Stimulated activated CD4-positive, alpha-beta T cell treated with anti-CD3 and anti-CD28 coated beads, Interleukin-15, amount 100 ng/mL, for 24 hours (primary cell): Measurements from ENCODE around the gene CLEC18C.
"Not testable (repeated sequence)": the region's sequence is repeated elsewhere in the genome, so short reads cannot be mapped to it uniquely, and the experiment has no call there.

Experiments used
- DNase-seq: peaks from one replicate; pipeline ENCODE4 v3.0.0-alpha.2; 2020

The CLEC18C gene

DNA sequence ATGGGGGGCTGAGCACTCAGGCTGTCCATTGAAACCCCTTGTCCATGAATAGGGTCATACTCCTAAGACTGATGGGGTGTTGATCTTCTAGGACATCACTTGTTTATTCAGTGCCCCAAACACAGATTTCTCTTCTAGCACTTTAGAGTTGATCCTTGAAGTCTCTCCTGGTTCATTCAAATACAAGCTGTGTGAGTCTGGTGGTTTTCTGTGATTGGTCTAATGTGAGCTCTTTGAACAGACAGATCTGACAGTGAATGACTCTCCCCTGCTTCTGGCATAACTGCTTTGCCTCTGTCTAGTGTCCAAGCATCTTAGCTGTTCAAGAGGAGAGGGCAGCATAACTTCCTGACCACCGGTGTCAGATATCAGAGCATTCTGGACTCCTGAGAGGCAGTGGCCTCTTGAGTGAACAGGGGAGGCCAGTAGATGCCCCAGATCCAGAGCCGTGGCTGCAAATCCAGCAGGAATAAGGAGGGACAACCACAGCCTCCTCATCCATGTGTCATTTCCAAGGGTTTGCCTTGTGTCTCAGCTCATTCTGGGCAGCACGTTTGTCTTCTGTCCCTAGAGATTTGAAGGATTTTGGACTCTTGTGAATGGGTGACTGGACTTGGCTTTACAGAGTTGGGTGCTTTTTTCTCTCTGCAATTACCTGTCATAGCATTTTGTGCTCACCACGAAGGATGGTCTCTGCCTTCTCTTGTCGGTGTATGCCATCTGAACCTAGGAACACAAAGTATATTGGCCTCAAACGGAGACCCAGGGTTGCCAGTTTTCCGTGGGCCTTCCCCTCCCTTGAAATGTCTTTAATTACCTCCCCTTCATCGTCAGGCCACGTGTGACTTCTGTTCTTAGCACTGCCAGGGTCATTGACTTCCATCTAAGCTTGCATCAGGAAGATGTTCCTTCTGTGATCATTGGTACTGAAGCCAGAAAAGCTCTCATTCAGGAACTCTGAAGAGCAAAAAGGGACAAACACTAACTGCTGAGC, 13.9 kb upstream of the CLEC18C start:
- DNase-seq, result no peak

GRCh38 chr16:70160388-70160787, 13.2 kb upstream of the CLEC18C start:
- no peak for DNase-seq

- no peak for DNase-seq
Observed at GRCh38 chr16:70160821-70161220, 12.8 kb upstream of the CLEC18C start.

DNA sequence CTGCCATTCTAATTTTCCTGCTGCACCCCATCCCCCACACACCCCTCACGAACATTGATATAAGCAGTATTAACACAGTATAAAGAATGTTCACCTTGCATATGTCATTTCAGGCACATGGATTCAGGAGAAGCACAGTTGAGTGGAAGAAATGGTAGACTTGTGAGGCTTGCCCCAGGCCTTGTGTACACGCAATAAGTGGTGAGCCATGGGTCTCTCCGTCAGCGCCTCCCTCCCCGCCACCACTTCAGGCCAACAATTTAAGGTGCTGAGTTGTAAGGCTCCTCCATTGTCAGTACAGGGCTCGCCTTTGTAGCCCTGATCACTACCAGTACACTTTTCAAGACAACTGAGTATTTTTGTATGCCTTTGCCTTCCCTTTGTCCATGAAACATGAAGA, 12.2 kb upstream of the CLEC18C start:
- DNase-seq, result no peak

- no peak for DNase-seq
Observed at GRCh38 chr16:70162041-70162451, 11.5 kb upstream of the CLEC18C start.

DNA sequence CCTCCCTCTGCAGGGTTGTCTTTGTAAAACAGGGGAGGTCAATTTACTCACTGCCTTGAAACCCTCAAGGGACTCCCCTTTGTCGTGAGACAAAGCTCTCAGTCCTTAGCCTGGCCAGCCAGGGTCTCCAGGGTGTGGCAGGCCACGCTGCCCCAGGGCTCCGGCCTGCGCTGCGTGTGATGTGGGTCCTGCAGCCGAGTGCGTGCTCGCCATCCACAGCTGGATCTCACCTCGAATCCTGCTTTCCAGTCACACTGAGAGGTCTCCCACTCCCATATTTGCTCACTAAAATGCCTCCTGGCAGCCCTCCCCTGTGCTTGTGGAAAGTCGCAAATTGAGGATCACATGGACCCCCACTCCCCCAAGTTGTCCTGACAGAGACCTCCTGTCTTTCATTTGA, 10.0 kb upstream of the CLEC18C start:
- DNase-seq, result no peak

GRCh38 chr16:70166688-70167087, 6.9 kb upstream of the CLEC18C start:
- not testable (repeated sequence) for DNase-seq

GRCh38 chr16:70173916-70174315, 329 bp downstream of the CLEC18C start:
- not testable (repeated sequence) for DNase-seq

GRCh38 chr16:70174387-70174932, 873 bp downstream of the CLEC18C start:
- not testable (repeated sequence) for DNase-seq

GRCh38 chr16:70187858-70188607, 14.4 kb downstream of the CLEC18C start:
- DNase-seq, result not testable (repeated sequence)

- not testable (repeated sequence) for DNase-seq
Observed at GRCh38 chr16:70188608-70188915, 15.0 kb downstream of the CLEC18C start.

- not testable (repeated sequence) for DNase-seq
Observed at GRCh38 chr16:70190574-70190973, 17.0 kb downstream of the CLEC18C start.

DNA sequence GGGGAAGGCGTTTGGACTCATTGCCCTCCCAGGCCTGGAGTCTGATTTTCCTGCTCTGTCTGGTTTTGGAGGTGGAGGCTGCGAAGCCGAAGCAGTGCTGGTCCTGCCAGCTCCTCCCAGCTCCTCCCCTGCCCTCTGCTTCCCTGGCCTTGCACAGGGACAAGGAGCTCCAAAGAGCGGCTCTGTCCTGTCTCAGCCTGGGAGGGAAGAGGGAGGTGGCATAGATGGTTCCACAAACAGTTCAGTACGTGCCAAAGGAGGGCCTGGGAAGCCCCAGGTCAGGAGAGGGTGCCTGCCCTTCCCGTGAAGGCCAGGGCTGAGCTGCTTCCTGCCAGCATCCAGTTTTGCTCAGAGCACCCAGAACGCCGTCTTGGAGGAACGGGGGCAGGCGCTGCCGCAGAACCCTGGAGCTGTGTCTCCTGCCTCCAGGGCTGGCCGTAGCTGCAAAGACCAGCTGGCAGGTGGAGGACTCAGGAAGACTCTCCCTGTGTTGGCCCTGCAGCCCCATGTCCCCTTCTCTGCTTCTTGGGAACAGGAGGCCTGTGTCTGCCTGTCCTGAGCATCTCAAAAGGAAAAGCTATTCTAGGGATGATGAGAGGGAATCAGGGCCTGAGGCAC, 23.2 kb downstream of the CLEC18C start:
- not testable (repeated sequence) for DNase-seq

- DNase-seq, result not testable (repeated sequence)
Observed at GRCh38 chr16:70197611-70198010, 24.0 kb downstream of the CLEC18C start.

GRCh38 chr16:70198230-70198629, 24.6 kb downstream of the CLEC18C start:
- not testable (repeated sequence) for DNase-seq

- DNase-seq, result not testable (repeated sequence)
Observed at GRCh38 chr16:70198666-70199065, 25.1 kb downstream of the CLEC18C start.

DNA sequence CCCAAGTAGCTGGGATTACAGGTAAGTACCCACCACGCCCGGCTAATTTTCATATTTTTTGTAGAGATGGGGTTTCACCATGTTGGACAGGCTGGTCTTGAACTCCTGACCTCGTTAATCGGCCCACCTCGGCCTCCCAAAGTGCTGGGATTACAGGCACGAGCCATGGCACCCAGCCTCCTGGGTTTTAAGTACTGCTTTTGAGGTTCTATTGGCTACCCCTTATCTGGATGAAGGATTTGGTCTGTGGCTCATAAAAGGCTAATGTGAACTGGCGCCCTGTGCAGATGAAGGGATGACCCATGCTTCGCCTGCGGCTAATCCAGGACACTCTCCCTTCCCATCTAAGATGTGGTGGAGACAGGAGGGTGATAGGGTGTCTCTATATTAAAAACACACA, 25.6 kb downstream of the CLEC18C start:
- not testable (repeated sequence) for DNase-seq

DNA sequence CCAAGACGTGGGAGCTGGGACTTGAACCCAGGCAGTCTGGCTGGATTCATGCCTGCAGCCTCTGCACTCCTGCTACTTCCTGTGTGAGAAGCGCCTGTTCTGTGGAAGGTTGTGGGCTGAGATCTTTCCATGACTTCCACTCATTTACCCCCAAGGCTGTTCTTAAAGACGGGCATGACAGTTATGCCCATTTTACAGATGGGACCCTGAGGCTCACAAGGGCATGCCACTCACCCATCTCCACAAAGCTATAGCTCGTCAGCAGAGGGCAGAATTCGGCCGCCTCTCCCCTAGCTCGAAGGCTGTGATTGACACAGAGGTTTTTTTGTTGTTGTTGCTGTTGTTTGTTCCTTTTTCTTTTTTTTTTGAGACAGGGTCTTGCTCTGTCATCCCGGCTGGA, 26.5 kb downstream of the CLEC18C start:
- DNase-seq, result not testable (repeated sequence)

- not testable (repeated sequence) for DNase-seq
Observed at GRCh38 chr16:70203508-70203907, 29.9 kb downstream of the CLEC18C start.

- DNase-seq, result not testable (repeated sequence)
Observed at GRCh38 chr16:70204010-70204409, 30.4 kb downstream of the CLEC18C start.

- not testable (repeated sequence) for DNase-seq
Observed at GRCh38 chr16:70204668-70205405, 31.2 kb downstream of the CLEC18C start.

DNA sequence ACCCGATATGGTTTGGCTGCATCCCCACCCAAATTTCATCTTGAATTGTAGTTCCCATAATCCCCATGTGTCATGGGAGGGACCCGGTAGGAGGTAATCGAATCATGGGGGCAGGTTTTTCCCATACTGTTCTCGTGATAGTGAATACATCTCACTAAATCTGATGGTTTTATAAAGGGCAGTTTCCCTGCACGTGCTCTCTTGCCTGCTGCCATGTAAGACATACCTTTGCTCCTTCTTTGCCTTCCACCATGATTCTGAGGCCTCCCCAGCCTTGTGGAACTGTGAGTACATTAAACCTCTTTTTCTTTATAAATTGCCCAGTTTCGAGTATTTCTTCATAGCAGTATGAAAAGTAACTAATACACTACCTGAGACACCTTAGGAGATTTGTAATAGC, 32.8 kb downstream of the CLEC18C start:
- DNase-seq, result not testable (repeated sequence)
